ENCODE measurements around the gene UFD1.

Gene UFD1

GRCh38 chr22:19515654-19516377 lies 36.8 kb upstream of the UFD1 start:
- no peak for DNase-seq

GRCh38 chr22:19514831-19515565 lies 36.0 kb upstream of the UFD1 start:
- no peak for DNase-seq

GRCh38 chr22:19513823-19514222 lies 34.8 kb upstream of the UFD1 start:
- no peak for DNase-seq

GRCh38 chr22:19510919-19511341 lies 31.9 kb upstream of the UFD1 start:
- no peak for DNase-seq

- DNase-seq = no peak
Measured at GRCh38 chr22:19509923-19510322, 30.9 kb upstream of the UFD1 start.

GRCh38 chr22:19509191-19509590 lies 30.2 kb upstream of the UFD1 start:
- DNase-seq = no peak

- DNase-seq = no peak
Measured at GRCh38 chr22:19508024-19508776, 29.2 kb upstream of the UFD1 start.

- DNase-seq = no peak
Measured at GRCh38 chr22:19507534-19507861, 28.5 kb upstream of the UFD1 start.

GRCh38 chr22:19506212-19506611 lies 27.2 kb upstream of the UFD1 start:
- no peak for DNase-seq

- DNase-seq = no peak
Measured at GRCh38 chr22:19505735-19506126, 26.7 kb upstream of the UFD1 start.

- no peak for DNase-seq
Measured at GRCh38 chr22:19504900-19505734, 26.1 kb upstream of the UFD1 start.

GRCh38 chr22:19503869-19504268 lies 24.9 kb upstream of the UFD1 start:
- DNase-seq = no peak

- DNase-seq = no peak
Measured at GRCh38 chr22:19503367-19503766, 24.4 kb upstream of the UFD1 start.

- DNase-seq = no peak
Measured at GRCh38 chr22:19501897-19502447, 23.0 kb upstream of the UFD1 start.

GRCh38 chr22:19499880-19500242 lies 20.9 kb upstream of the UFD1 start:
- no peak for DNase-seq

GRCh38 chr22:19499236-19499879 lies 20.4 kb upstream of the UFD1 start:
- DNase-seq = no peak

- DNase-seq = no peak
Measured at GRCh38 chr22:19498866-19499190, 19.8 kb upstream of the UFD1 start.

GRCh38 chr22:19498154-19498865 lies 19.3 kb upstream of the UFD1 start:
- DNase-seq = no peak

- DNase-seq = no peak
Measured at GRCh38 chr22:19497245-19497644, 18.3 kb upstream of the UFD1 start.

- DNase-seq = no peak
Measured at GRCh38 chr22:19496324-19496630, 17.3 kb upstream of the UFD1 start.

GRCh38 chr22:19495562-19496323 lies 16.8 kb upstream of the UFD1 start:
- no peak for DNase-seq
